Measurements from ENCODE around the gene SERPINE3.

DNA sequence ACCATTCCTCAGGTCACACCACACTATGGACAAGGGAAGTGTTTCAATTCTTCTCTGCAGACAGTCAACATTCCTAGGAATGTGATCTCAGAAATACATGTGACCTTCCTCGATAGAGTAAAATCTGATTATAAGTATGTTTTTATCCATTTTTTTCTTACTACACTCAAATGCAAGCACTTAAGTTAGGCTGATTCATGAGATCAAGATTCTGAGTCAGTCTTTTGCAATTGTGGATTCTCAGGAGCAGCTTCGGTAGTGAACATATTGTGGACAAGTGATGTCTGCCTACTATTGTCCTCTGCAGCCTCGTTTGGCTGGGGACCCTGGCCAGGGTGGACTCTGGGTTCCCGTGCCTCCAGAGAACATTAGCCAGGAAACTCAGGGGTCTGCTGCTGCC is 3.2 kb downstream of the SERPINE3 start:
- no peak for TF ChIP-seq YY1 (IDR thresholded peaks at IDR 0.05; ENCODE audit: low read depth)
- no peak for TF ChIP-seq GATA2 (CRISPR knock-in tag; IDR thresholded peaks at IDR 0.05)
- no peak for TF ChIP-seq ELF1 (IDR thresholded peaks at IDR 0.05)
- no peak for TF ChIP-seq EZH2phosphoT487 (IDR thresholded peaks at IDR 0.05; ENCODE audit: borderline replicate concordance, low read depth)
- no peak for TF ChIP-seq CTCF (IDR thresholded peaks at IDR 0.05)
- no peak for TF ChIP-seq RAD21 (IDR thresholded peaks at IDR 0.05; ENCODE audit: low read length)
- TF ChIP-seq USF2 (IDR thresholded peaks at IDR 0.05; ENCODE audit: borderline replicate concordance, low read depth, low read length), result no peak
- no peak for TF ChIP-seq CHD2 (IDR thresholded peaks at IDR 0.05; ENCODE audit: low read length, partially characterized antibody)
- no peak for TF ChIP-seq MXI1 (IDR thresholded peaks at IDR 0.05; ENCODE audit: low read depth, low read length)
- no peak for TF ChIP-seq GABPA (IDR thresholded peaks at IDR 0.05; ENCODE audit: low read depth)

Measured in SK-N-SH (cell line).